ENCODE results near the gene WASF3. TPM values are rescaled to one million over a fixed set of nuclear protein-coding genes. Genes with fewer than 3 reads are reported as not detected.

Gene WASF3
- total RNA-seq = 21.3 TPM

GRCh38 chr13:26557393-26558073 is at the start of gene WASF3:
Gene WASF3, plus strand, starts transcription at chr13:26557683. Its CDS starts 84,588 bp downstream, at chr13:26642271.

Other genes starting within 250 kb of the WASF3 start
- 44.1 TPM for gene GPR12, start 203.1 kb downstream of the WASF3 start, total RNA-seq

Measured in parietal lobe (tissue), 1 donor.